ENCODE measurements around the gene SPDYE17.
"Not testable (repeated sequence)": the region's sequence is repeated elsewhere in the genome, so short reads cannot be mapped to it uniquely, and the experiment has no call there.

DNA sequence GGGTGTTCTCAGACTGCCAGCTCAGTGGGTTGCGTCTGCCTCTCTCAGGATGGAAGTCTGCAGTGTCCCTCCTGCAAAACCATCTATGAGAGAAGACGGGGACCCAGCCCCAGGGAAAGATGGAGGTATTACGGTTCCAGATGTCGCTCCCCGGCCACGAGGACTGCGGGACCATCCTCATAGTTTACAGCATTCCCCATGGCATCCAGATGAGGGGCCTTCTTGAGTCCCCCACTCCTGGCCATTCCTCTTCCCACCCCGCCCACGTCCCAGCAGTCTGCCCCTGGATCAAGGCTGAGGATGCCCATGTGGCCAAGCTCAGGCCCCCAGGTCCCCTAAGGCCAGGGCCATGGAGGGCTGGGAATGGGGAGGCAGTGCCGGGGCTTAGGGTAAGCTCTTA, 28.9 kb downstream of the SPDYE17 start:
- not testable (repeated sequence) for TF ChIP-seq POLR2AphosphoS5, POLR2A (IDR thresholded peaks at IDR 0.05; ENCODE audit: low read depth, low read length)

All from GM12891 (cell line).